ENCODE measurements around the gene FBXL12.

DNA sequence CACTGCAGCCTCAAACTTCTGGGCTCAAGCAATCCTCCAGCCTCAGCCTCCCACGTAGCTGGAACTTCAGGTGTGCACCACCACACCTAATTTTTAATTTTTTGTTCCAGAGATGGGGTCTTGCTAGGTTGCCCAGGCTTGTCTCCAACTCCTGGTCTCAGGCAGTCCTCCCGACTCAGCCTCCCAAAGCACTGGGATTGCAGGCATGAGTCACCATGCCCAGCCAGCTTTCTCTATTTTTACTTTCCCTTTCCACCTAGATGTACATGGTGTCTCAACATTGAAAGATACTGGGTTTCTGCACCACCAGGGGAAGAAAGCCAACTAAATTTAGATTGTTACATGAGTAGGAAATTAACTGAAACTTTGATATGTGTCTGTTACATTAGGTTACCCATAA lies 36.5 kb downstream of the FBXL12 start:
- TF ChIP-seq, protein P1, sequence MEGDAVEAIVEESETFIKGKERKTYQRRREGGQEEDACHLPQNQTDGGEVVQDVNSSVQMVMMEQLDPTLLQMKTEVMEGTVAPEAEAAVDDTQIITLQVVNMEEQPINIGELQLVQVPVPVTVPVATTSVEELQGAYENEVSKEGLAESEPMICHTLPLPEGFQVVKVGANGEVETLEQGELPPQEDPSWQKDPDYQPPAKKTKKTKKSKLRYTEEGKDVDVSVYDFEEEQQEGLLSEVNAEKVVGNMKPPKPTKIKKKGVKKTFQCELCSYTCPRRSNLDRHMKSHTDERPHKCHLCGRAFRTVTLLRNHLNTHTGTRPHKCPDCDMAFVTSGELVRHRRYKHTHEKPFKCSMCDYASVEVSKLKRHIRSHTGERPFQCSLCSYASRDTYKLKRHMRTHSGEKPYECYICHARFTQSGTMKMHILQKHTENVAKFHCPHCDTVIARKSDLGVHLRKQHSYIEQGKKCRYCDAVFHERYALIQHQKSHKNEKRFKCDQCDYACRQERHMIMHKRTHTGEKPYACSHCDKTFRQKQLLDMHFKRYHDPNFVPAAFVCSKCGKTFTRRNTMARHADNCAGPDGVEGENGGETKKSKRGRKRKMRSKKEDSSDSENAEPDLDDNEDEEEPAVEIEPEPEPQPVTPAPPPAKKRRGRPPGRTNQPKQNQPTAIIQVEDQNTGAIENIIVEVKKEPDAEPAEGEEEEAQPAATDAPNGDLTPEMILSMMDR (conservative IDR thresholded peaks at IDR 0.05; ENCODE audit: low read length), result no peak
- TF ChIP-seq EZH2phosphoT487 (IDR thresholded peaks at IDR 0.05; ENCODE audit: borderline replicate concordance), result no peak
